Activated naive CD8-positive, alpha-beta T cell treated with anti-CD3 and anti-CD28 coated beads for 36 hours (primary cell): ENCODE measurements around the gene HIF3A. TPM values are rescaled to one million over a fixed set of nuclear protein-coding genes. Genes with fewer than 3 reads are reported as not detected.
"Not testable (repeated sequence)": the region's sequence is repeated elsewhere in the genome, so short reads cannot be mapped to it uniquely, and the experiment has no call there.

Source experiments
- DNase-seq: peaks from one replicate; pipeline ENCODE4 v3.0.0; 2021
- H3K27ac Mint-ChIP-seq: one replicate; pipeline ENCODE4 v1.8.0; 2022; ENCODE audit warnings: mild to moderate bottlenecking, moderate library complexity, mixed read lengths
- H3K27me3 Mint-ChIP-seq: one replicate; pipeline ENCODE4 v1.8.0; 2022; ENCODE audit warnings: mild to moderate bottlenecking, mixed read lengths
- H3K36me3 Mint-ChIP-seq: one replicate; pipeline ENCODE4 v1.8.0; 2021; ENCODE audit warnings: mild to moderate bottlenecking, mixed read lengths
- H3K4me1 Mint-ChIP-seq: one replicate; pipeline ENCODE4 v1.8.0; 2021; ENCODE audit warnings: mixed read lengths
- H3K4me3 Mint-ChIP-seq: one replicate; pipeline ENCODE4 v1.8.0; 2022; ENCODE audit warnings: mild to moderate bottlenecking, moderate library complexity, mixed read lengths
- H3K9me3 Mint-ChIP-seq: one replicate; pipeline ENCODE4 v1.8.0; 2022; ENCODE audit warnings: mixed read lengths
- total RNA-seq, 2 experiments: library from RNA; stranded (reverse); gene quantifications; one replicate each; pipeline ENCODE4 v1.2.3, GENCODE V29; 2021

HIF3A gene
- total RNA-seq = not detected

- no peak within 1 kb of the TSS for H3K4me3 Mint-ChIP-seq
- no peaks in the 10 kb centered on the region for H3K9me3 Mint-ChIP-seq
- peaks cover 46% of the 10 kb centered on the region for H3K27me3 Mint-ChIP-seq
- peak; percentile 14 for DNase-seq
- no peak within 1 kb of the TSS for H3K27ac Mint-ChIP-seq
- no peaks in the 10 kb centered on the region for H3K4me1 Mint-ChIP-seq
- H3K36me3 Mint-ChIP-seq = no peaks in the 10 kb centered on the region
These were observed at the start of gene HIF3A for GRCh38 chr19:46296722-46297461. HIF3A (plus strand) TSS chr19:46297042; CDS start chr19:46297077, 35 bp downstream.

DNA sequence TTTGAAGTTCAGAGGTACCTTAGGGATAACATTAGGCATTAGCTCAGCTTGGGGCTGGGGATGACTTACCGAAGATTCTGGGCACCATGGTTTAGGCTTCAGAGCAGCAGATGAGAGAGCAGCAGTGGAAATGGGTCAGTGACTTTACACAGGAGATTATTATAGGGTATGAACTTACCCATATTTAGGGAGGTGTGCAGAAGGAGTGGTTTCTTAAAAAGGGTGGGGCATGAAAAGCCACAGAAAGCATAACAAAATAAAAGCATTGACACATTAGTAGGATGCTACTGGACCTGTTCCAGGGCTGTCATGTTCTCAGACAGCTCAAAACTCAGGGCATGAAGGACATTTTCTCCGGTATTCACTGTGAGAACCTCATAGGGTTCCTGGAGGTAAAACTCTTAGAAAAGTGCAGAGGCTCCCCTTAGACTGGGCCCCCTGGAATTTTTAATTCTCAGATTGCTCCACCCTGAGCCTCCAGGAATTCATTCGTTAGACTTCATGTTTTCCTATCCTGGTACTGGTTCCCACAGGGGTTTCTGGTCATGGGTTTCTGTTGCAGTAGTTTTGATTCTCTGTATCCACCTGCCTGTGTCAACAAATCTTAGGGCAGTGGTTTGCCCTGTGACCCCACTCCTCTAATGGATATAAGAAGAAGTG, 46.6 kb upstream of the HIF3A start:
- DNase-seq = no peak
- peaks cover 52% of the 10 kb centered on the region for H3K27me3 Mint-ChIP-seq
- no peaks in the 10 kb centered on the region for H3K9me3 Mint-ChIP-seq
- H3K36me3 Mint-ChIP-seq = no peaks in the 10 kb centered on the region
- no peaks in the 10 kb centered on the region for H3K4me1 Mint-ChIP-seq
- no peak overlapping the region for H3K27ac Mint-ChIP-seq
- no peak overlapping the region for H3K4me3 Mint-ChIP-seq

GRCh38 chr19:46251416-46251815, 45.4 kb upstream of the HIF3A start:
- H3K9me3 Mint-ChIP-seq = no peaks in the 10 kb centered on the region
- peaks cover 54% of the 10 kb centered on the region for H3K27me3 Mint-ChIP-seq
- H3K4me3 Mint-ChIP-seq = no peak overlapping the region

DNA sequence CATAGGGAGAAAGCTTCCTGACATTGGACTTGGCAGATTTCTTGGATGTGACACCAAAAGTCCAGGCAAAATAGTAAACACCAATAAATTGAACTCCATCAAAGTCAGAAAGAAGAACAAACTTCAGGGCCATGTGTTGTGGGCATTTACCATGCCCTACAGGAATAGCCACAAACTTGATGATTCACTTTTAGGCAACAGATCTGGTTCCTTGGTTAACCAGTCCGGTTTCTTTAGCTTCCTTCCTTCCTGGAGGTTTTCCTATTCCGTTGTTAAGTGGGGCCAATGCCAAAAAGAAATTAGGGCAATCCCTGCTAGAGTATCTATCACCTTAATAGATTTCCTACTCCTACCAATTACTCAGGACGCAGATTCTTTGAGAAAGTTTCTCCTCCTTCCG, 42.1 kb upstream of the HIF3A start:
- Mint-ChIP-seq H3K4me1 (no peaks in the 10 kb centered on the region), H3K4me3 (no peak overlapping the region), H3K27ac (no peak overlapping the region), H3K27me3 (peaks cover 66% of the 10 kb centered on the region), H3K36me3 (no peaks in the 10 kb centered on the region), H3K9me3 (no peaks in the 10 kb centered on the region)
- DNase-seq = no peak

More at GRCh38 chr19:46251416-46251815, 45.4 kb upstream of the HIF3A start:
- Mint-ChIP-seq H3K4me1 (no peaks in the 10 kb centered on the region), H3K36me3 (no peaks in the 10 kb centered on the region), H3K27ac (no peak overlapping the region)
- no peak for DNase-seq

DNA sequence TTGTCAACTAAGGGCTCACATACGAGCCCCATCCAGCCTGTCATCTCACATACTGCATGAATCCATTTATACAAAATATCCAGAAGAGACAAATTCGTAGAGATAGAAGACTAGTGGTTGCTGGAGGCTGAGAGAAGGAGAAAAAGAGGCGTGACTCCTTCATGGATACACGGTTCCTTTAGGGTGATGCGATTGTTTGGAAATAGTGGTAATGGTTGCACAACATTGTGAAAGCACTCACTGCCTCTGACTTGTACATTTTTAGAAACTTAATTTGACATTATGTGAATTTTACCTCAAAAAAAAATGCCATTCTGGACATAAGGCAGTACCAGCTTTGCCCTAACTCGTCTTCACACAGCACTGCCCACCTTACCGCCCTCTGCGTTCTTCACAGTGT, 40.0 kb upstream of the HIF3A start:
- DNase-seq = no peak
- no peak overlapping the region for H3K27ac Mint-ChIP-seq
- H3K27me3 Mint-ChIP-seq = peaks cover 69% of the 10 kb centered on the region
- no peaks in the 10 kb centered on the region for H3K36me3 Mint-ChIP-seq
- no peaks in the 10 kb centered on the region for H3K9me3 Mint-ChIP-seq
- no peak overlapping the region for H3K4me3 Mint-ChIP-seq
- no peaks in the 10 kb centered on the region for H3K4me1 Mint-ChIP-seq

DNA sequence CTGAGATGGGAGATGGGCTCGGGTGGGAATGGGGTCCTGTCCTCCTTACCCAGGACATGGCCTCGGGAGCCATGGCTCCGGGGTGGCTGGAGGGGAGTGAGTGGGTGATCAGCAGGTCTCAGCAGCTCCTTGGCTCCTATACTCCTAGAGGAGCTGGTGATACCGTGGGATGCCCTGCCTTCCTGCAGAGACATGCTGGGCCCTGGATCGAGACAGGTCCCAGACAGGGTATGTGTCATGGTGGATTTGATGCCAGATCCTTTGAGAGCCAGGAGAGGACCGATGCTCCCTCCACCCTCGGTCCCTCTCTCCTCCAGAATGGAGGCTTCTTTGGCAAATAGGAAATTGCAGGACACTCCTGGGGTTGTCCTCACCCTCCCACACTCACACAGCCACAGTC, 35.3 kb upstream of the HIF3A start:
- H3K36me3 Mint-ChIP-seq, H3K4me3 Mint-ChIP-seq, H3K4me1 Mint-ChIP-seq, DNase-seq, H3K27ac Mint-ChIP-seq, H3K9me3 Mint-ChIP-seq: not testable (repeated sequence)
- H3K27me3 Mint-ChIP-seq = peaks cover 72% of the 10 kb centered on the region

DNA sequence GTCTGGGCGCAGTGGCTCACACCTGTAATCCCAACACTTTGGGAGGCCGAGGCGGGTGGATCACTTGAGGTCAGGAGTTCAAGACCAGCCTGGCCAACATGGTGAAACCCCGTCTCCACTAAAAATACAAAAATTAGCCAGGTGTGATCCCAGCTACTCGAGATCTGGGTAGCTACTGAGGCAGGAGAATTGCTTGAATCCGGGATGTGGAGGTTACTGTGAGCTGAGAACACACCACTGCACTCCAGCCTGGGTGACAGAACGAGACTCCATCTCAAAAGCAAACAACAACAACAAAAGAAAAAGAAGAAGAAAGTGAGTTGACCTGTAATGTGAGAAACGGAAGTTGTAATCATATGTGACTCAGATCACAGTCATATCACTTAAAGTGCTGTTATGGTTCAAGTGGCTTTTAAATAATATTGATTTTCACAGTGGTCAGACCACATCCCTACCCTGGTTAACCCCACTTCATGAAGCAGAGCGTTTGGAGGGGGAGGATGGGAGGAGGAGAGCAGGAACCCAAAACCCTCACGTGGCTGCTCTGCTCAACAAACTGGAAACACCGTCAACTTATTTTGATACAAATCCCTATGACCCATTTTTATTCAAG, 34.1 kb upstream of the HIF3A start:
- not testable (repeated sequence) for H3K36me3 Mint-ChIP-seq, H3K9me3 Mint-ChIP-seq, H3K4me1 Mint-ChIP-seq
- Mint-ChIP-seq H3K27ac (peak overlapping the region; percentile 83), H3K27me3 (peaks cover 74% of the 10 kb centered on the region), H3K4me3 (peak overlapping the region; percentile 12)
- peak; percentile 72 for DNase-seq

GRCh38 chr19:46264801-46265200, 32.0 kb upstream of the HIF3A start:
- not testable (repeated sequence) for H3K9me3 Mint-ChIP-seq
- peaks cover 81% of the 10 kb centered on the region for H3K27me3 Mint-ChIP-seq

DNA sequence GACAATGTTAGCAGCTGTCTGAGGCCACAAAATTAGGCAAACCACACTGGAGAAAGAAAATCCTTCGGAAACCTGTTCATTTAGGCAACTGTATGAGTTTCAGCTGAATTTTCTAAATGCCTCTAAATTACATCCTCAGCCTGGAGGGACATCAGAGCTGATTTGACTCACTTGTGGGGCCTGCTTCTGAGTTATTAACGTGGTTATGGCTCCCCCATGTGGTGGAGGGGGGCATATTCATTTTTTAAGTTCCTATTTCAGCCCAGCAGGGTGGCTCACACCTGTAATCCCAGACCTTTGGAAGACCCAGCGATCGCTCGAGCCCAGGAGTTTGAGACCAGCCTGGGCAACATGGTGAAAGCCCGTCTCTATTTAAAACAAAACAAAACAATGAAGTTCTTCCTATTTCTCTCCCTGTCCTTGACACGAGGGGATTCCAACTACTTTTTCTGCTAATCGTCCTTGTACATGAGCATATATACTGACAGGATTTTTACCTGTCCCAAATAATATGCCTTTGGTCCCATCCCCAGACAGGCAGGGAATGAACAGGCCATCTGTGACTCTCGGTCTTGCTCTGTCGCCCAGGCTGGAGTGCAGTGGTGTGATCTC, 31.5 kb upstream of the HIF3A start:
- H3K27ac Mint-ChIP-seq = no peak overlapping the region
- no peaks in the 10 kb centered on the region for H3K9me3 Mint-ChIP-seq
- peaks cover 9% of the 10 kb centered on the region for H3K4me1 Mint-ChIP-seq
- H3K27me3 Mint-ChIP-seq = peaks cover 76% of the 10 kb centered on the region
- no peak overlapping the region for H3K4me3 Mint-ChIP-seq
- H3K36me3 Mint-ChIP-seq = peaks cover 1% of the 10 kb centered on the region
- peak; percentile 61 for DNase-seq

More at GRCh38 chr19:46264801-46265200, 32.0 kb upstream of the HIF3A start:
- H3K36me3 Mint-ChIP-seq, DNase-seq, H3K27ac Mint-ChIP-seq, H3K4me1 Mint-ChIP-seq, H3K4me3 Mint-ChIP-seq: not testable (repeated sequence)

GRCh38 chr19:46269101-46269500, 27.7 kb upstream of the HIF3A start:
- Mint-ChIP-seq H3K27me3 (peaks cover 50% of the 10 kb centered on the region), H3K4me3 (no peak overlapping the region), H3K27ac (no peak overlapping the region), H3K36me3 (no peaks in the 10 kb centered on the region), H3K9me3 (no peaks in the 10 kb centered on the region), H3K4me1 (peaks cover 17% of the 10 kb centered on the region)
- no peak for DNase-seq

DNA sequence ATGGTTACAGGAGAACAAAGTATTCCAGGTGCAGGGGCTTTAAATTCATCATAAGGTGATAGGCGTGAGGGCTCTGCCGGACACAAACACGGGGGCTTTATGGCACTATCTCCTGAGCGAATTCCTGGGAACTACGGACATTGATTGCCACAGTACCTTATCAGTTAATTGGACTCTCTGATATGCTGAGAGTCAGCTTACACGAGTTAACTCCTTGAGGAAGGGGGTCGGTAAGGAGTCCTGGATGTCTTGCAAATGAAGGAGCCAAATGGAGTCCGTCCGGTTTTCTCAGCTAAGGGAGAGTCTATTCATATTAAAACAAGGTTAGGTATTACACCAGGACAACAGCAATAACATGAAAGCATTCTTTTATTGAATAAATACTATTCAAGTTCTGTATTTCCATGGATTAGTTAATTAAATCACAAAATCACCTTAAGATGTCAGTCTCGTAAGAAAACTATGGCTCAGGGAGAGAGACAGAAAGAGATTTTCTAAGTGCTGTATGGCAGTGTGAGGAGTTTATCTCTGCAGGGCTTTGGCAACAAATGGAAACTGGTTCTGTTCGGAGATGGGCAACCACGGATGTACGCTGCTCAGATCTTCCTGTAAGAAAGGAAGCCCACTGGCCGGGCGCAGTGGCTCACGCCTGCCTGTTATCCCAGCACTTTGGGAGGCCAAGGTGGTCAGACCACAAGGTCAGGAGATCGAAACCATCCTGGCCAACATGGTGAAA, 26.2 kb upstream of the HIF3A start:
- no peaks in the 10 kb centered on the region for H3K36me3 Mint-ChIP-seq
- H3K9me3 Mint-ChIP-seq = no peaks in the 10 kb centered on the region
- peaks cover 17% of the 10 kb centered on the region for H3K4me1 Mint-ChIP-seq
- no peak overlapping the region for H3K27ac Mint-ChIP-seq
- no peak overlapping the region for H3K4me3 Mint-ChIP-seq
- DNase-seq = no peak
- H3K27me3 Mint-ChIP-seq = peaks cover 42% of the 10 kb centered on the region

- H3K36me3 Mint-ChIP-seq = no peaks in the 10 kb centered on the region
- peaks cover 32% of the 10 kb centered on the region for H3K27me3 Mint-ChIP-seq
- no peak overlapping the region for H3K4me3 Mint-ChIP-seq
- peaks cover 17% of the 10 kb centered on the region for H3K4me1 Mint-ChIP-seq
- H3K27ac Mint-ChIP-seq = no peak overlapping the region
- peak; percentile 7 for DNase-seq
- no peaks in the 10 kb centered on the region for H3K9me3 Mint-ChIP-seq
These were observed 25.2 kb upstream of the HIF3A start for GRCh38 chr19:46271481-46272197.

DNA sequence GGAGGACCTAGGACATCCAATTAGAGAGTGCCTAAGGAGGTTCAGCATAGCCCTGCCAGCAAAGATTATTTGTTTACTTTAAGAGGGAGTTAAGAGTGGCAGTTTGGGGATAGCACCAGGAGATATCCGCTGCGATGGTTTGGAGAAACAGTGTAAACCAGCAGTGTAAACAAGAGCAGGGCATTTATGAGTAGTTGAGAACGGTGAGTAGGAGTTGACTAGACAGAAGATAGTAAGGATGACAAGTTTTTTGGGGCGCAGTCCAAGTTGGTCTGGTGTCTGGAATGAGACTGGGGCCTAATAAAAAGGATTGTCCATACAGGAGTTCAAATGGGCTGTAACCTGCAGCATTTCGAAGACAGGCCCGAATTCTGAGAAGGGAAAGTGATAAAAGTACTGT, 22.9 kb upstream of the HIF3A start:
- H3K4me1 Mint-ChIP-seq = peaks cover 15% of the 10 kb centered on the region
- H3K9me3 Mint-ChIP-seq, H3K4me3 Mint-ChIP-seq, H3K27ac Mint-ChIP-seq, H3K36me3 Mint-ChIP-seq, DNase-seq: not testable (repeated sequence)
- H3K27me3 Mint-ChIP-seq = peaks cover 26% of the 10 kb centered on the region

- H3K9me3 Mint-ChIP-seq = no peaks in the 10 kb centered on the region
- H3K27ac Mint-ChIP-seq = no peak overlapping the region
- H3K4me1 Mint-ChIP-seq = no peaks in the 10 kb centered on the region
- no peak overlapping the region for H3K4me3 Mint-ChIP-seq
- no peaks in the 10 kb centered on the region for H3K36me3 Mint-ChIP-seq
- DNase-seq = no peak
- peaks cover 16% of the 10 kb centered on the region for H3K27me3 Mint-ChIP-seq
These were observed 17.7 kb upstream of the HIF3A start for GRCh38 chr19:46279177-46279576.
